K562 (cell line): Measurements from ENCODE around the gene ADAMTS1.

Source experiments
- DDX20 ChIP-seq: fragments of 450-650 bp; IDR thresholded peaks from 2 replicates; pipeline ENCODE4 v1.6.1; 2016; ENCODE audit warnings: missing genetic modification characterization, low read depth, mild to moderate bottlenecking, missing compliant biosample characterization, moderate library complexity
- ELF4 ChIP-seq: fragments of 450-650 bp; formaldehyde crosslinking; IDR thresholded peaks from 2 replicates; pipeline ENCODE4 v1.4.0; 2022; ENCODE audit warnings: missing genetic modification characterization
- JUND ChIP-seq, 2 experiments: IDR thresholded peaks; 2 replicates in 1 of 2; 3 replicates in 1 of 2; pipeline ENCODE4 v1.6.1; 2011; ENCODE audit warnings: borderline replicate concordance in 2 of 2, low read depth in 2 of 2, low read length in 2 of 2, improper control_type of control experiment in 1 of 2, missing biosample characterization in 1 of 2, missing genetic modification characterization in 1 of 2, missing genetic modification reagents in 1 of 2
- ZNF780A ChIP-seq: fragments of 250-450 bp; sonication (Bioruptor Pico); IDR thresholded peaks from 2 replicates; pipeline ENCODE4 v1.5.0; 2021; ENCODE audit warnings: mild to moderate bottlenecking
- TF ChIP-seq, protein P1 (sequence below): fragments of 450-650 bp; IDR thresholded peaks from 2 replicates; pipeline ENCODE4 v1.6.1; 2016; ENCODE audit warnings: antibody characterized with exemption
- TF ChIP-seq, protein P2 (sequence below): sonication (generic); formaldehyde crosslinking; IDR thresholded peaks from 2 replicates; pipeline ENCODE4 v1.8.1; 2023; ENCODE audit warnings: mild to moderate bottlenecking, missing genetic modification reagents

DNA sequence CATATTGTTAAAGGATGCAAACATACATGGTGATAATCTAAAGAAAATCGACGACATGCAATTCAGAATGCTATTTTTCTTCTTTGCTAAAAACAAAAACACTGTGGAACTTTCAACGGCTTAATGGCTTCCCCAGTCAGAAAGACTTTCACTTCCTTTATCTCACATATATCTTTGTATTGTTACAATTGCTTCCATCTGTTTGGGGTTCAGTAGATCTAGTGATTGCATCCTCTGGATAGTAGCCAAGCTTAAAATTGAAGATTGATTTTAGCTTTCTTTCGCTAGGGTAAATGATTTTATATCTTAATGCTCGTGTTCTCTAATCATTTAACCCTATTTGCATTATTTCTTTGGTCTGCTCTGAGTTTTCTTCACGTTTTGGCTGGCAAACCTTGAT, 31.8 kb upstream of the ADAMTS1 start:
- TF ChIP-seq ELF4 (CRISPR knock-in tag) (no peak), DDX20 (tag) (no peak), JUND (IDR thresholded peaks at IDR 0.05; ENCODE audit: borderline replicate concordance, low read depth, low read length) (no peak), JUND (tag; IDR thresholded peaks at IDR 0.05; ENCODE audit: borderline replicate concordance, low read depth, low read length) (no peak), ZNF780A (CRISPR knock-in tag) (no peak)
- TF ChIP-seq, protein P1, sequence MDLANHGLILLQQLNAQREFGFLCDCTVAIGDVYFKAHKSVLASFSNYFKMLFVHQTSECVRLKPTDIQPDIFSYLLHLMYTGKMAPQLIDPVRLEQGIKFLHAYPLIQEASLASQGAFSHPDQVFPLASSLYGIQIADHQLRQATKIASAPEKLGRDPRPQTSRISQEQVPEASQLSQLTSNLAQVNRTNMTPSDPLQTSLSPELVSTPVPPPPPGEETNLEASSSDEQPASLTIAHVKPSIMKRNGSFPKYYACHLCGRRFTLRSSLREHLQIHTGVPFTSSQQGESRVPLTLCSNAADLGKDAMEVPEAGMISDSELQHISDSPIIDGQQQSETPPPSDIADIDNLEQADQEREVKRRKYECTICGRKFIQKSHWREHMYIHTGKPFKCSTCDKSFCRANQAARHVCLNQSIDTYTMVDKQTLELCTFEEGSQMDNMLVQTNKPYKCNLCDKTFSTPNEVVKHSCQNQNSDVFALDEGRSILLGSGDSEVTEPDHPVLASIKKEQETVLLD: no peak
- TF ChIP-seq, protein P2, sequence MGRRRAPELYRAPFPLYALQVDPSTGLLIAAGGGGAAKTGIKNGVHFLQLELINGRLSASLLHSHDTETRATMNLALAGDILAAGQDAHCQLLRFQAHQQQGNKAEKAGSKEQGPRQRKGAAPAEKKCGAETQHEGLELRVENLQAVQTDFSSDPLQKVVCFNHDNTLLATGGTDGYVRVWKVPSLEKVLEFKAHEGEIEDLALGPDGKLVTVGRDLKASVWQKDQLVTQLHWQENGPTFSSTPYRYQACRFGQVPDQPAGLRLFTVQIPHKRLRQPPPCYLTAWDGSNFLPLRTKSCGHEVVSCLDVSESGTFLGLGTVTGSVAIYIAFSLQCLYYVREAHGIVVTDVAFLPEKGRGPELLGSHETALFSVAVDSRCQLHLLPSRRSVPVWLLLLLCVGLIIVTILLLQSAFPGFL (CRISPR knock-in tag): no peak
